ENCODE measurements around the gene CSRP2. TPM values are rescaled to one million over a fixed set of nuclear protein-coding genes. Genes with fewer than 3 reads are reported as not detected.

The CSRP2 gene
- polyA plus RNA-seq, 3 donors = 0.07 TPM; not detected in 2

GRCh38 chr12:76881142-76881541 lies 2.3 kb upstream of the CSRP2 start:
- no peaks in the 10 kb centered on the region for H4K20me1 ChIP-seq (ENCODE audit: insufficient read depth, low read length)
- no peak overlapping the region for H3K27ac Mint-ChIP-seq
- H2AFZ ChIP-seq (ENCODE audit: insufficient read depth, low read depth, low read length, poor library complexity, severe bottlenecking) = no peak overlapping the region
- H3K4me3 Mint-ChIP-seq = no peak overlapping the region
- no peak for TF ChIP-seq CTCF (IDR thresholded peaks at IDR 0.05)
- H3K27me3 Mint-ChIP-seq (ENCODE audit: low read depth in 3 of 3) = peaks cover 45 to 51% (median 45%) of the 10 kb centered on the region in 3 donors
- H3K36me3 ChIP-seq (replicated peaks in 1 of 2; ENCODE audit: control insufficient read depth in 1 of 2, insufficient read depth in 2 of 2, low read length in 2 of 2) = no peaks in the 10 kb centered on the region
- H3K4me3 ChIP-seq (replicated peaks in 1 of 3; ENCODE audit: low read depth in 2 of 3, low read length in 3 of 3) = no peak overlapping the region
- H3K9me3 ChIP-seq (replicated peaks in 1 of 2; ENCODE audit: control insufficient read depth in 1 of 2, insufficient read depth in 1 of 2, low read length in 2 of 2) = no peaks in the 10 kb centered on the region
- H3K79me2 ChIP-seq (ENCODE audit: insufficient read depth, low read length) = no peaks in the 10 kb centered on the region
- H3K9me3 Mint-ChIP-seq = peaks cover 0 to 12% (median 6%) of the 10 kb centered on the region in 7 donors
- DNase-seq = no peak
- intact Hi-C loops (cut with micrococcal nuclease) = no loop called here
- peaks cover 12 to 16% of the 10 kb centered on the region in 2 donors for H3K4me1 ChIP-seq (ENCODE audit: control insufficient read depth in 1 of 2, insufficient read depth in 2 of 2, low read length in 2 of 2)
- H3K4me2 ChIP-seq (replicated peaks; ENCODE audit: extremely low read depth, low read length, poor library complexity, severe bottlenecking) = no peak overlapping the region
- H3K9ac ChIP-seq (ENCODE audit: insufficient read depth, low read length, poor library complexity, severe bottlenecking) = no peak overlapping the region
- H3K36me3 Mint-ChIP-seq = peaks cover 0 to 5% of the 10 kb centered on the region in 2 donors
- peaks cover 31 to 48% of the 10 kb centered on the region in 2 donors for H3K27me3 ChIP-seq (ENCODE audit: control insufficient read depth in 2 of 2, insufficient read depth in 2 of 2, low read length in 2 of 2)
- peaks cover 15% of the 10 kb centered on the region for H3K4me1 Mint-ChIP-seq
- no peak overlapping the region for H3K27ac ChIP-seq (ENCODE audit: low read depth in 1 of 2, low read length in 2 of 2)

- peaks cover 45 to 52% (median 48%) of the 10 kb centered on the region in 3 donors for H3K27me3 Mint-ChIP-seq (ENCODE audit: low read depth in 3 of 3)
- WGBS (ENCODE audit: insufficient coverage) = no CpG with 5 or more reads among the region's 7 CpGs
- intact Hi-C loops (cut with micrococcal nuclease) = no loop called here
- H3K27ac Mint-ChIP-seq = no peak overlapping the region
- no peak overlapping the region for H2AFZ ChIP-seq (ENCODE audit: insufficient read depth, low read depth, low read length, poor library complexity, severe bottlenecking)
- H3K9me3 Mint-ChIP-seq = peaks cover 0 to 12% (median 6%) of the 10 kb centered on the region in 7 donors
- no peak overlapping the region for H3K4me3 ChIP-seq (replicated peaks in 1 of 3; ENCODE audit: low read depth in 2 of 3, low read length in 3 of 3)
- H3K9me3 ChIP-seq (replicated peaks in 1 of 2; ENCODE audit: control insufficient read depth in 1 of 2, insufficient read depth in 1 of 2, low read length in 2 of 2) = no peaks in the 10 kb centered on the region
- TF ChIP-seq CTCF (IDR thresholded peaks at IDR 0.05) = no peak
- no peak overlapping the region for H3K27ac ChIP-seq (ENCODE audit: low read depth in 1 of 2, low read length in 2 of 2)
- H4K20me1 ChIP-seq (ENCODE audit: insufficient read depth, low read length) = no peaks in the 10 kb centered on the region
- peak overlapping the region in 1 of 2 donors; percentile 36 for H3K4me3 Mint-ChIP-seq
- H3K9ac ChIP-seq (ENCODE audit: insufficient read depth, low read length, poor library complexity, severe bottlenecking) = no peak overlapping the region
- no peak for DNase-seq
- peaks cover 0 to 5% of the 10 kb centered on the region in 2 donors for H3K36me3 Mint-ChIP-seq
- H3K4me1 Mint-ChIP-seq = peaks cover 15% of the 10 kb centered on the region
- no peaks in the 10 kb centered on the region for H3K79me2 ChIP-seq (ENCODE audit: insufficient read depth, low read length)
- H3K27me3 ChIP-seq (ENCODE audit: control insufficient read depth in 2 of 2, insufficient read depth in 2 of 2, low read length in 2 of 2) = peaks cover 31 to 48% of the 10 kb centered on the region in 2 donors
- no peaks in the 10 kb centered on the region for H3K36me3 ChIP-seq (replicated peaks in 1 of 2; ENCODE audit: control insufficient read depth in 1 of 2, insufficient read depth in 2 of 2, low read length in 2 of 2)
- peaks cover 12 to 16% of the 10 kb centered on the region in 2 donors for H3K4me1 ChIP-seq (ENCODE audit: control insufficient read depth in 1 of 2, insufficient read depth in 2 of 2, low read length in 2 of 2)
- H3K4me2 ChIP-seq (replicated peaks; ENCODE audit: extremely low read depth, low read length, poor library complexity, severe bottlenecking) = no peak overlapping the region
Observed at GRCh38 chr12:76880519-76881023, 1.8 kb upstream of the CSRP2 start.
